ENCODE results near the gene AP1S2.

The AP1S2 gene

GRCh38 chrX:15812192-15812938 lies 42.2 kb downstream of the AP1S2 start:
- DNase-seq (ENCODE audit: low spot score) = no peak

- DNase-seq (ENCODE audit: low spot score) = no peak
Observed at GRCh38 chrX:15808254-15808653, 46.4 kb downstream of the AP1S2 start.

GRCh38 chrX:15804563-15804962 lies 50.0 kb downstream of the AP1S2 start:
- DNase-seq (ENCODE audit: low spot score) = no peak

- no peak for DNase-seq (ENCODE audit: low spot score)
Observed at GRCh38 chrX:15797707-15798106, 56.9 kb downstream of the AP1S2 start.

GRCh38 chrX:15790769-15791290 lies 63.8 kb downstream of the AP1S2 start:
- DNase-seq (ENCODE audit: low spot score) = peak; percentile 4

- peak; percentile 77 for DNase-seq (ENCODE audit: low spot score)
Observed at GRCh38 chrX:15789979-15790768, 64.4 kb downstream of the AP1S2 start, which contains the start of gene ZRSR2. Gene ZRSR2 (plus strand): TSS chrX:15790484. CDS start chrX:15790496, 12 bp downstream.

GRCh38 chrX:15786915-15787314 lies 67.7 kb downstream of the AP1S2 start:
- DNase-seq (ENCODE audit: low spot score) = no peak

GRCh38 chrX:15785176-15785750 lies 69.3 kb downstream of the AP1S2 start:
- DNase-seq (ENCODE audit: low spot score) = no peak

GRCh38 chrX:15781961-15782699 lies 72.5 kb downstream of the AP1S2 start:
- no peak for DNase-seq (ENCODE audit: low spot score)

Measured in hematopoietic multipotent progenitor cell treated with erythropoietin and hydrocortisone succinate and interleukin-3 and kit ligand, for 17 days (in vitro differentiated cells).